ENCODE data around the gene FRMPD1. TPM values are rescaled to one million over a fixed set of nuclear protein-coding genes. Genes with fewer than 3 reads are reported as not detected.

Gene FRMPD1
- total RNA-seq, 1 experiment from 2014 or later = not detected

- Histone ChIP-seq H3K36me3 (ENCODE audit: low read depth) (no peaks in the 10 kb centered on the region), H3K4me1 (replicated peaks; ENCODE audit: insufficient read depth) (no peaks in the 10 kb centered on the region), H3K27me3 (ENCODE audit: insufficient read depth, low read depth) (peaks cover 74% of the 10 kb centered on the region), H3K27ac (no peak overlapping the region), H3K4me3 (no peak overlapping the region), H4K20me1 (ENCODE audit: insufficient read depth) (no peaks in the 10 kb centered on the region), H3K79me2 (ENCODE audit: low read depth) (no peaks in the 10 kb centered on the region), H3K9me2 (ENCODE audit: insufficient read depth) (no peaks in the 10 kb centered on the region), H3F3A (ENCODE audit: insufficient read depth, low read depth) (no peaks in the 10 kb centered on the region), H3K4me2 (no peak overlapping the region), H3K9me3 (ENCODE audit: insufficient read depth, low read depth) (no peaks in the 10 kb centered on the region), H2AFZ (no peak overlapping the region)
- BruUV-seq (replicated peaks) = no TSS peak
- CTCF ChIA-PET = interaction anchor here (0.7 kb wide), 2 partner anchors 69 to 217 kb away, joined by 3 to 4 read pairs; no protein-coding TSS in a partner anchor
- POLR2A ChIA-PET (ENCODE audit: unreplicated experiment) = no interaction called here
- intact Hi-C loops (cut with micrococcal nuclease; ENCODE audit: unreplicated experiment) = no loop called here
- no peak for TF ChIP-seq CTCF (conservative IDR thresholded peaks at IDR 0.05)
- TF ChIP-seq EZH2 (IDR thresholded peaks at IDR 0.05; ENCODE audit: low read depth) = no peak
- DNase-seq = no peak
These were observed 17.4 kb downstream of the FRMPD1 start for GRCh38 chr9:37668116-37668601.

GRCh38 chr9:37669232-37669631, 18.5 kb downstream of the FRMPD1 start:
- H3K79me2 ChIP-seq (ENCODE audit: low read depth) = no peaks in the 10 kb centered on the region
- ChIA-PET CTCF (no interaction called here), POLR2A (ENCODE audit: unreplicated experiment) (no interaction called here)
- H3K27ac ChIP-seq = no peak overlapping the region
- no peak overlapping the region for H3K4me3 ChIP-seq
- no TSS peak for BruUV-seq (replicated peaks)
- H3K27me3 ChIP-seq (ENCODE audit: insufficient read depth, low read depth) = peaks cover 75% of the 10 kb centered on the region
- intact Hi-C loops (cut with micrococcal nuclease; ENCODE audit: unreplicated experiment) = no loop called here
- no peaks in the 10 kb centered on the region for H3K4me1 ChIP-seq (replicated peaks; ENCODE audit: insufficient read depth)
- no peaks in the 10 kb centered on the region for H3K9me3 ChIP-seq (ENCODE audit: insufficient read depth, low read depth)
- TF ChIP-seq CTCF (conservative IDR thresholded peaks at IDR 0.05) = no peak
- no peak for TF ChIP-seq EZH2 (IDR thresholded peaks at IDR 0.05; ENCODE audit: low read depth)
- H3K4me2 ChIP-seq = no peak overlapping the region
- no peaks in the 10 kb centered on the region for H3K36me3 ChIP-seq (ENCODE audit: low read depth)
- no peak for DNase-seq
- H2AFZ ChIP-seq = no peak overlapping the region
- no peaks in the 10 kb centered on the region for H3F3A ChIP-seq (ENCODE audit: insufficient read depth, low read depth)
- no peaks in the 10 kb centered on the region for H4K20me1 ChIP-seq (ENCODE audit: insufficient read depth)
- no peaks in the 10 kb centered on the region for H3K9me2 ChIP-seq (ENCODE audit: insufficient read depth)

DNA sequence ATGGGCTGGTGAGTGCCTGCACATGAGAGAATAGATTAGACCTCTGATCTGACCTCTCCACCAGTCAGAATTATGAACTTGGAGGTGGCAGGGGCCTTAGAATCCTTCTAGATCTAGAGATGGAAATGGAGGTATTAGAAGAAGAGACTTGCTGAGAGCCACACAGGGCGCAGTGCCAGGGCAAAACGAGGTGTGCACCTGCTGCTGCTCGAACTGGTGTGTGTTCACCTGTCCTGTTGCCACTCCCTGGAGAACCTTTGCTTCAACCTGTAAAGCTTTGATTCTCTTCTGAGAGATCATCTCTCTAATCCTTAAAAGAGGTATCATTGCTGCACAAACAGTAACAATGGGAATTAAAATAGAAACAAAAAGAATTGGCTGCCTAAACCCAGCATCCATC, 24.9 kb downstream of the FRMPD1 start:
- H3K9me3 ChIP-seq (ENCODE audit: insufficient read depth, low read depth) = no peaks in the 10 kb centered on the region
- intact Hi-C loops (cut with micrococcal nuclease; ENCODE audit: unreplicated experiment) = no loop called here
- no peaks in the 10 kb centered on the region for H3K79me2 ChIP-seq (ENCODE audit: low read depth)
- no peaks in the 10 kb centered on the region for H3K4me1 ChIP-seq (replicated peaks; ENCODE audit: insufficient read depth)
- H2AFZ ChIP-seq = no peak overlapping the region
- H4K20me1 ChIP-seq (ENCODE audit: insufficient read depth) = no peaks in the 10 kb centered on the region
- H3K9me2 ChIP-seq (ENCODE audit: insufficient read depth) = no peaks in the 10 kb centered on the region
- H3K27ac ChIP-seq = no peak overlapping the region
- H3K27me3 ChIP-seq (ENCODE audit: insufficient read depth, low read depth) = peaks cover 56% of the 10 kb centered on the region
- no TSS peak for BruUV-seq (replicated peaks)
- ChIA-PET CTCF (no interaction called here), POLR2A (ENCODE audit: unreplicated experiment) (no interaction called here)
- H3K36me3 ChIP-seq (ENCODE audit: low read depth) = no peaks in the 10 kb centered on the region
- no peaks in the 10 kb centered on the region for H3F3A ChIP-seq (ENCODE audit: insufficient read depth, low read depth)
- TF ChIP-seq EZH2 (IDR thresholded peaks at IDR 0.05; ENCODE audit: low read depth) (no peak), CTCF (conservative IDR thresholded peaks at IDR 0.05) (no peak)
- DNase-seq = no peak
- no peak overlapping the region for H3K4me3 ChIP-seq
- no peak overlapping the region for H3K4me2 ChIP-seq
